Liver (tissue), 9 donors: ENCODE measurements around the gene TBCA. TPM values are rescaled to one million over a fixed set of nuclear protein-coding genes. Genes with fewer than 3 reads are reported as not detected.

Experiments used
- DNase-seq: peaks from one replicate; pipeline ENCODE4 v3.0.0-alpha.2; 2017; ENCODE audit warnings: low spot score
- H3K27ac ChIP-seq, 2 donors: one replicate each; pipeline ENCODE4 v1.7.0; 2013; ENCODE audit warnings: inconsistent platforms in 2 of 2, low read length in 2 of 2, control low read depth in 1 of 2, low read depth in 1 of 2, mild to moderate bottlenecking in 1 of 2
- H3K27me3 ChIP-seq, 4 donors: one replicate each; pipeline versions ENCODE4 v1.6.1 to v1.7.0; 2013; ENCODE audit warnings: low read length in 3 of 4, inconsistent platforms in 1 of 4, mild to moderate bottlenecking in 1 of 4, moderate library complexity in 1 of 4; ENCODE audit not compliant: control insufficient read depth in 4 of 4, insufficient read depth in 4 of 4
- H3K36me3 ChIP-seq, 4 donors: one replicate each; pipeline versions ENCODE4 v1.6.1 to v1.7.0; 2013; ENCODE audit warnings: low read length in 3 of 4, mild to moderate bottlenecking in 3 of 4, low read depth in 1 of 4, moderate library complexity in 1 of 4; ENCODE audit not compliant: control insufficient read depth in 4 of 4, insufficient read depth in 3 of 4
- H3K4me1 ChIP-seq, 4 donors: one replicate each; pipeline versions ENCODE4 v1.6.1 to v1.7.0; 2013; ENCODE audit warnings: low read length in 3 of 4, mild to moderate bottlenecking in 3 of 4, moderate library complexity in 1 of 4; ENCODE audit not compliant: control insufficient read depth in 4 of 4, insufficient read depth in 4 of 4
- H3K4me3 ChIP-seq, 3 donors: one replicate each; pipeline versions ENCODE4 v1.6.1 to v1.7.0; 2013; ENCODE audit warnings: low read length in 3 of 3, control low read depth in 1 of 3, low read depth in 1 of 3, mild to moderate bottlenecking in 1 of 3
- H3K9ac ChIP-seq, 2 donors: one replicate each; pipeline ENCODE4 v1.7.0; 2013; ENCODE audit warnings: low read length in 2 of 2, mild to moderate bottlenecking in 2 of 2, moderate library complexity in 2 of 2, control low read depth in 1 of 2, low read depth in 1 of 2
- H3K9me3 ChIP-seq, 4 donors: one replicate each; pipeline versions ENCODE4 v1.6.1 to v1.7.0; 2013; ENCODE audit warnings: low read length in 3 of 4; ENCODE audit not compliant: control insufficient read depth in 4 of 4
- CTCF ChIP-seq: fragments of 150-350 bp; IDR thresholded peaks from 2 replicates; pipeline ENCODE4 v1.5.1; 2017; ENCODE audit warnings: improper control_type of control experiment, low read depth, low read length; ENCODE audit not compliant: missing input control
- EGR1 ChIP-seq, 2 donors: IDR thresholded peaks; 2 replicates each; pipeline ENCODE4 v1.6.1; 2016 to 2018; ENCODE audit warnings: antibody characterized with exemption in 2 of 2, low read depth in 2 of 2
- FOXA1 ChIP-seq: IDR thresholded peaks from 2 replicates; pipeline ENCODE4 v1.6.1; 2016; ENCODE audit warnings: antibody characterized with exemption
- FOXA2 ChIP-seq: IDR thresholded peaks from 2 replicates; pipeline ENCODE4 v1.6.1; 2016; ENCODE audit warnings: antibody characterized with exemption
- GABPA ChIP-seq, 2 donors: IDR thresholded peaks in 1 of 2; conservative IDR thresholded peaks in 1 of 2; 2 replicates each; pipeline ENCODE4 v1.6.1; 2016; ENCODE audit warnings: antibody characterized with exemption in 2 of 2, mild to moderate bottlenecking in 1 of 2, moderate library complexity in 1 of 2
- HNF4A ChIP-seq, 2 donors: conservative IDR thresholded peaks; 2 replicates each; pipeline ENCODE4 v1.6.1; 2016; ENCODE audit warnings: antibody characterized with exemption in 2 of 2, mild to moderate bottlenecking in 2 of 2
- HNF4G ChIP-seq: IDR thresholded peaks from 2 replicates; pipeline ENCODE4 v1.6.1; 2016; ENCODE audit warnings: antibody characterized with exemption
- JUND ChIP-seq, 2 donors: IDR thresholded peaks; 2 replicates each; pipeline ENCODE4 v1.6.1; 2016; ENCODE audit warnings: antibody characterized with exemption in 2 of 2
- MAX ChIP-seq: IDR thresholded peaks from 2 replicates; pipeline ENCODE4 v1.6.1; 2016; ENCODE audit warnings: antibody characterized with exemption
- RAD21 ChIP-seq, 2 donors: IDR thresholded peaks; 2 replicates each; pipeline ENCODE4 v1.6.1; 2016; ENCODE audit warnings: antibody characterized with exemption in 2 of 2, mild to moderate bottlenecking in 2 of 2
- REST ChIP-seq: IDR thresholded peaks from 2 replicates; pipeline ENCODE4 v1.6.1; 2016; ENCODE audit warnings: antibody characterized with exemption, mild to moderate bottlenecking
- RXRA ChIP-seq, 2 donors: IDR thresholded peaks; 2 replicates each; pipeline ENCODE4 v1.6.1; 2017 to 2018; ENCODE audit warnings: antibody characterized with exemption in 2 of 2, mild to moderate bottlenecking in 1 of 2
- SP1 ChIP-seq: IDR thresholded peaks from 2 replicates; pipeline ENCODE4 v1.6.1; 2018; ENCODE audit warnings: antibody characterized with exemption, mild to moderate bottlenecking
- TAF1 ChIP-seq: conservative IDR thresholded peaks from 2 replicates; pipeline ENCODE4 v1.6.1; 2016; ENCODE audit warnings: antibody characterized with exemption, mild to moderate bottlenecking
- YY1 ChIP-seq: IDR thresholded peaks from 2 replicates; pipeline ENCODE4 v1.6.1; 2016; ENCODE audit warnings: antibody characterized with exemption, mild to moderate bottlenecking
- WGBS: extraction: QIAGEN DNeasy Blood & Tissue Kit; methylation state at CpG from one replicate; pipeline ENCODE4 v1.1.7; 2013; 5-methylcytosine and 5-hydroxymethylcytosine counted together
- polyA plus RNA-seq, 2 donors: library from polyadenylated mRNA; stranded (reverse) in 1 of 2; unstranded in 1 of 2; fragments of 200-250 nt in 1 of 2; fragments of >200 nt in 1 of 2; fragmentation: Nextera tagmentation in 1 of 2; extraction: Ambion mirVana in 1 of 2; gene quantifications; one replicate each; pipeline versions ENCODE4 v1.2.1 to v1.2.3, GENCODE V29; 2013 to 2015
- total RNA-seq, 2 donors: library from RNA; depleted of rRNA; stranded (reverse); fragments of >200 nt; gene quantifications; one replicate each; pipeline ENCODE4 v1.2.3, GENCODE V29; 2014
- donor health status: healthy.
- donor health status: healthy.
- donor health status: healthy.
- donor health status: healthy.
- donor health status: healthy.

Gene TBCA
- total and polyA plus RNA-seq, 4 donors, result 62.5 to 338 (median 107) TPM

GRCh38 chr5:77777911-77778310, 1.8 kb upstream of the TBCA start:
- Histone ChIP-seq H3K4me3 (no peak overlapping the region), H3K4me1 (peaks cover 2 to 20% (median 8%) of the 10 kb centered on the region in 4 donors), H3K36me3 (no peaks in the 10 kb centered on the region), H3K9me3 (no peaks in the 10 kb centered on the region), H3K27ac (no peak overlapping the region), H3K9ac (no peak overlapping the region), H3K27me3 (no peaks in the 10 kb centered on the region)
- WGBS, result 81% methylated on average over 3 of the region's 3 CpGs
- no peak for DNase-seq
- TF ChIP-seq FOXA2, result no peak
- TF ChIP-seq SP1, result no peak
- TF ChIP-seq YY1, result no peak
- TF ChIP-seq RAD21 (IDR thresholded peaks at IDR 0.05), result no peak
- TF ChIP-seq TAF1, result no peak
- no peak for TF ChIP-seq FOXA1
- TF ChIP-seq HNF4G, result no peak
- no peak for TF ChIP-seq GABPA (IDR thresholded peaks at IDR 0.05 in 1 of 2, conservative IDR thresholded peaks at IDR 0.05 in 1 of 2)
- no peak for TF ChIP-seq REST
- no peak for TF ChIP-seq MAX
- no peak for TF ChIP-seq CTCF

GRCh38 chr5:77777281-77777892, 1.2 kb upstream of the TBCA start:
- WGBS, result 73% methylated on average over 11 of the region's 11 CpGs
- DNase-seq, result no peak

More at GRCh38 chr5:77777281-77777892, 1.2 kb upstream of the TBCA start:
- TF ChIP-seq HNF4A (conservative IDR thresholded peaks at IDR 0.05) (peak in 1 of 2 donors; percentile 76), HNF4G (no peak), EGR1 (IDR thresholded peaks at IDR 0.05; ENCODE audit: low read depth in 2 of 2) (no peak), JUND (IDR thresholded peaks at IDR 0.05) (peak in 1 of 2 donors; percentile 96), SP1 (no peak), TAF1 (no peak), RXRA (IDR thresholded peaks at IDR 0.05) (no peak), MAX (no peak), RAD21 (IDR thresholded peaks at IDR 0.05) (no peak)
- H3K4me3 ChIP-seq, result no peak overlapping the region
- H3K36me3 ChIP-seq, result no peaks in the 10 kb centered on the region
- H3K27ac ChIP-seq, result no peak overlapping the region
- no peaks in the 10 kb centered on the region for H3K27me3 ChIP-seq
- H3K4me1 ChIP-seq, result peaks cover 2 to 20% (median 8%) of the 10 kb centered on the region in 4 donors
- H3K9me3 ChIP-seq, result no peaks in the 10 kb centered on the region
- no peak overlapping the region for H3K9ac ChIP-seq
